Mammary epithelial cell (primary cell): ENCODE measurements around the gene FARS2.

ENCODE experiments used
- EZH2 ChIP-seq: IDR thresholded peaks from 2 replicates; pipeline ENCODE4 v1.6.1; 2012; ENCODE audit warnings: low read length, inconsistent platforms, borderline replicate concordance
- TF ChIP-seq, protein P1 (sequence below), 2 donors: IDR thresholded peaks in 1 of 2; conservative IDR thresholded peaks in 1 of 2; 2 replicates each; pipeline ENCODE4 v1.5.1; 2011 to 2012; ENCODE audit warnings: inconsistent platforms in 2 of 2, low read length in 2 of 2, mild to moderate bottlenecking in 2 of 2, control low read depth in 1 of 2, low read depth in 1 of 2; ENCODE audit not compliant: insufficient read depth in 1 of 2; ENCODE audit errors: extremely low read depth in 1 of 2

DNA sequence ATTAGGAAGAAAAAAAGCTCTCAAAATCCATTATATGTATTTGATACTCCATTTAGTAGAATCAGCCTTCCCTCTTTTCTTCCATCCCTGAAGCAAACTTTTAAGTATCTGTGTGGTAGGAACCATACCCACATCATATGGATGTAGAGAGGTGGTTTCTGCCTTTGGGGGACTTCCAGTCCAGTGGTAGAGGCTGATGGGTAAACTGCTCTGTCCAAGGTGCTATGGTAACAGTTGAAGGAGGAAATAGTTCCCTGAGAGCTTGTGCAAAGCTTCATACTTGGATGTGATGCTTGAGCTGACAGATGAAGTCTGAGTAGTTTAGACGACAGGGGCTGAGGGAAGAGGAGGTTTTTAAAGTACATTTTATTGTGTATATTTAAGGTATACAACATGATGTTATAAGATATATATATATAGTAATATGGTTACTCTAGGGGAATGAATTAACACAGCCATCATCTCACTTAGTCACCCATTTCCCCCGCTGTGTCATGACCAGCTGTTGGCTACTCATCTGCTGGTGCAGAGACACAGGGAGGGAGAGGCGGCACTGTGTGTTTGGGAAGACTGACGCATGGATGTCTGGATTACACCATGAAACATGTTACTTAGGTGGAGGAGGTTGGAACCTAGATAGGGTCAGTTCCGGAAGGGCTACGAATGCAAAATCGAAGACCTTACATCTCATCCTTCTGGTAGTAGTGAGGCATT is 185.2 kb downstream of the FARS2 start:
- TF ChIP-seq, protein P1, sequence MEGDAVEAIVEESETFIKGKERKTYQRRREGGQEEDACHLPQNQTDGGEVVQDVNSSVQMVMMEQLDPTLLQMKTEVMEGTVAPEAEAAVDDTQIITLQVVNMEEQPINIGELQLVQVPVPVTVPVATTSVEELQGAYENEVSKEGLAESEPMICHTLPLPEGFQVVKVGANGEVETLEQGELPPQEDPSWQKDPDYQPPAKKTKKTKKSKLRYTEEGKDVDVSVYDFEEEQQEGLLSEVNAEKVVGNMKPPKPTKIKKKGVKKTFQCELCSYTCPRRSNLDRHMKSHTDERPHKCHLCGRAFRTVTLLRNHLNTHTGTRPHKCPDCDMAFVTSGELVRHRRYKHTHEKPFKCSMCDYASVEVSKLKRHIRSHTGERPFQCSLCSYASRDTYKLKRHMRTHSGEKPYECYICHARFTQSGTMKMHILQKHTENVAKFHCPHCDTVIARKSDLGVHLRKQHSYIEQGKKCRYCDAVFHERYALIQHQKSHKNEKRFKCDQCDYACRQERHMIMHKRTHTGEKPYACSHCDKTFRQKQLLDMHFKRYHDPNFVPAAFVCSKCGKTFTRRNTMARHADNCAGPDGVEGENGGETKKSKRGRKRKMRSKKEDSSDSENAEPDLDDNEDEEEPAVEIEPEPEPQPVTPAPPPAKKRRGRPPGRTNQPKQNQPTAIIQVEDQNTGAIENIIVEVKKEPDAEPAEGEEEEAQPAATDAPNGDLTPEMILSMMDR (conservative IDR thresholded peaks at IDR 0.05 in 1 of 2, IDR thresholded peaks at IDR 0.05 in 1 of 2; ENCODE audit: extremely low read depth in 1 of 2, insufficient read depth in 1 of 2, low read depth in 1 of 2, low read length in 2 of 2) = no peak
- no peak for TF ChIP-seq EZH2
